NCI-H146 (cell line): ENCODE results near the gene ARFGAP2.

Source experiments
- DNase-seq: peaks from one replicate; lab custom pipeline; 2025; lab: John Stamatoyannopoulos, UW

The ARFGAP2 gene

GRCh38 chr11:47186700-47187695 lies 10.3 kb upstream of the ARFGAP2 start:
- no peak for DNase-seq

- DNase-seq = peak; percentile 50
These were observed 9.5 kb upstream of the ARFGAP2 start, which contains the start of gene PACSIN3 for GRCh38 chr11:47186076-47186699. Gene PACSIN3 (minus strand): TSS chr11:47186434. CDS start chr11:47182727, 3,707 bp downstream.

- peak; percentile 31 for DNase-seq
These were observed 8.8 kb upstream of the ARFGAP2 start for GRCh38 chr11:47185305-47186075.

GRCh38 chr11:47184711-47185304 lies 8.1 kb upstream of the ARFGAP2 start:
- no peak for DNase-seq

GRCh38 chr11:47183969-47184368 lies 7.3 kb upstream of the ARFGAP2 start:
- DNase-seq = no peak

- DNase-seq = no peak
These were observed 6.6 kb upstream of the ARFGAP2 start for GRCh38 chr11:47183031-47183856.

- no peak for DNase-seq
These were observed 5.7 kb upstream of the ARFGAP2 start for GRCh38 chr11:47182380-47182779.

GRCh38 chr11:47181271-47181670 lies 4.6 kb upstream of the ARFGAP2 start:
- DNase-seq = no peak

- DNase-seq = no peak
These were observed 3.5 kb upstream of the ARFGAP2 start for GRCh38 chr11:47180006-47180787.

GRCh38 chr11:47179655-47179991 lies 2.9 kb upstream of the ARFGAP2 start:
- peak; percentile 23 for DNase-seq

GRCh38 chr11:47178737-47179654 lies 2.3 kb upstream of the ARFGAP2 start:
- DNase-seq = no peak

GRCh38 chr11:47178316-47178715 lies 1.6 kb upstream of the ARFGAP2 start:
- no peak for DNase-seq

- DNase-seq = no peak
These were observed 1.2 kb upstream of the ARFGAP2 start for GRCh38 chr11:47177846-47178245.

- DNase-seq = peak; percentile 62
These were observed 658 bp upstream of the ARFGAP2 start for GRCh38 chr11:47177229-47177845.

- DNase-seq = no peak
These were observed 842 bp downstream of the ARFGAP2 start for GRCh38 chr11:47175746-47176327.

- DNase-seq = no peak
These were observed 3.8 kb downstream of the ARFGAP2 start for GRCh38 chr11:47172740-47173336.

- no peak for DNase-seq
These were observed 4.8 kb downstream of the ARFGAP2 start for GRCh38 chr11:47171856-47172255.
